HepG2 (cell line): Measurements from ENCODE around the gene NRIP2. TPM values are rescaled to one million over a fixed set of nuclear protein-coding genes. Genes with fewer than 3 reads are reported as not detected.
A peak's percentile ranks its signal among the peaks of the same experiment; 100 is the strongest.

Experiments used
- CBX5 ChIP-seq: sonication (generic); formaldehyde crosslinking; IDR thresholded peaks from 2 replicates; pipeline ENCODE4 v1.4.0; 2020; ENCODE audit warnings: missing genetic modification reagents, borderline replicate concordance
- FOXJ3 ChIP-seq: sonication (generic); formaldehyde crosslinking; IDR thresholded peaks from 2 replicates; pipeline ENCODE4 v1.4.0; 2020; ENCODE audit warnings: missing genetic modification reagents, mild to moderate bottlenecking, borderline replicate concordance
- FOXK2 ChIP-seq: fragments of 450-650 bp; IDR thresholded peaks from 2 replicates; pipeline ENCODE4 v1.6.1; 2016
- IRF2 ChIP-seq: IDR thresholded peaks from 2 replicates; pipeline ENCODE4 v1.6.1; 2018; ENCODE audit warnings: missing genetic modification reagents, missing compliant biosample characterization
- KDM5A ChIP-seq: fragments of 200-600 bp; sonication (generic); IDR thresholded peaks from 2 replicates; pipeline ENCODE4 v1.7.0; 2018; ENCODE audit warnings: antibody characterized with exemption, mild to moderate bottlenecking, low read length, borderline replicate concordance
- KLF11 ChIP-seq: IDR thresholded peaks from 2 replicates; pipeline ENCODE4 v1.6.1; 2016; ENCODE audit warnings: missing compliant biosample characterization
- KMT2A ChIP-seq: sonication (generic); formaldehyde crosslinking; IDR thresholded peaks from 2 replicates; pipeline ENCODE4 v1.4.0; 2020; ENCODE audit warnings: missing genetic modification reagents
- MYC ChIP-seq: sonication (generic); formaldehyde crosslinking; IDR thresholded peaks from 2 replicates; pipeline ENCODE4 v1.9.0; 2021; ENCODE audit warnings: missing genetic modification reagents, borderline replicate concordance
- NBN ChIP-seq: fragments of 450-650 bp; conservative IDR thresholded peaks from 2 replicates; pipeline ENCODE4 v1.6.1; 2017
- PHF8 ChIP-seq: sonication (generic); formaldehyde crosslinking; IDR thresholded peaks from 2 replicates; pipeline ENCODE4 v1.5.0; 2020; ENCODE audit warnings: missing genetic modification reagents
- SIX4 ChIP-seq: sonication (generic); formaldehyde crosslinking; IDR thresholded peaks from 2 replicates; pipeline ENCODE4 v1.4.0; 2020; ENCODE audit warnings: missing genetic modification reagents
- SRF ChIP-seq: IDR thresholded peaks from 2 replicates; pipeline ENCODE4 v1.6.1; 2011; ENCODE audit warnings: mild to moderate bottlenecking, low read depth, low read length, moderate library complexity
- TCF7L2 ChIP-seq: IDR thresholded peaks from 2 replicates; pipeline ENCODE4 v1.6.1; 2011; ENCODE audit warnings: mild to moderate bottlenecking, low read depth, low read length, moderate library complexity
- TEAD3 ChIP-seq: optimal IDR thresholded peaks from 2 replicates; pipeline ENCODE3; 2016; ENCODE audit warnings: borderline replicate concordance
- TP53 ChIP-seq: sonication (generic); formaldehyde crosslinking; conservative IDR thresholded peaks from 2 replicates; pipeline ENCODE4 v1.4.0; 2020; ENCODE audit warnings: missing genetic modification reagents
- ZBTB8A ChIP-seq: sonication (generic); formaldehyde crosslinking; IDR thresholded peaks from 2 replicates; pipeline ENCODE4 v1.4.0; 2020; ENCODE audit warnings: mild to moderate bottlenecking, low read depth, missing genetic modification reagents, borderline replicate concordance
- ZFX ChIP-seq: sonication (generic); formaldehyde crosslinking; IDR thresholded peaks from 2 replicates; pipeline ENCODE4 v1.4.0; 2020; ENCODE audit warnings: mild to moderate bottlenecking, low read depth, missing genetic modification reagents, moderate library complexity
- ZMAT3 ChIP-seq: sonication (generic); formaldehyde crosslinking; conservative IDR thresholded peaks from 2 replicates; pipeline ENCODE4 v1.7.0; 2021; ENCODE audit warnings: missing genetic modification reagents
- ZNF20 ChIP-seq: sonication (generic); formaldehyde crosslinking; IDR thresholded peaks from 2 replicates; pipeline ENCODE4 v1.4.0; 2020; ENCODE audit warnings: mild to moderate bottlenecking, moderate library complexity, missing genetic modification reagents
- ZNF468 ChIP-seq: sonication (generic); formaldehyde crosslinking; IDR thresholded peaks from 2 replicates; pipeline ENCODE4 v1.8.0; 2022; ENCODE audit warnings: mild to moderate bottlenecking, moderate library complexity, missing genetic modification reagents
- polyA plus RNA-seq, 8 experiments: library from polyadenylated mRNA; depleted of rRNA in 3 of 8; stranded (reverse) in 7 of 8; unstranded in 1 of 8; fragments of >200 nt; fragmentation: Illumina TruSeq in 4 of 8; extraction: Trizol in 4 of 8; gene quantifications; 2 replicates each; pipeline versions ENCODE4 v1.2.1 to v1.2.3, GENCODE V29; 2011 to 2016; ENCODE audit warnings: low read depth in 4 of 8, missing spikeins in 1 of 8, mixed read lengths in 1 of 8; ENCODE audit not compliant: insufficient read depth in 1 of 8
- total RNA-seq, 5 experiments: library from RNA; depleted of rRNA; stranded (reverse); fragments of >200 nt; fragmentation: Illumina TruSeq; extraction: Trizol; gene quantifications; 2 replicates each; pipeline ENCODE4 v1.2.3, GENCODE V29; 2016; ENCODE audit warnings: low read depth in 1 of 5
- TF ChIP-seq, protein P1 (sequence below): sonication (generic); formaldehyde crosslinking; IDR thresholded peaks from 2 replicates; pipeline ENCODE4 v1.5.1; 2020; ENCODE audit warnings: mild to moderate bottlenecking, missing genetic modification reagents, moderate library complexity
- TF ChIP-seq, protein P2 (sequence below): sonication (generic); formaldehyde crosslinking; IDR thresholded peaks from 2 replicates; pipeline ENCODE4 v1.8.1; 2023; ENCODE audit warnings: missing genetic modification reagents, inconsistent platforms, borderline replicate concordance
- TF ChIP-seq, protein P3 (sequence below): sonication (generic); formaldehyde crosslinking; IDR thresholded peaks from 2 replicates; pipeline ENCODE4 v1.4.0; 2020; ENCODE audit warnings: mild to moderate bottlenecking, low read depth, missing genetic modification reagents
- TF ChIP-seq, protein P4 (sequence below): sonication (generic); formaldehyde crosslinking; IDR thresholded peaks from 2 replicates; pipeline ENCODE4 v1.8.0; 2022; ENCODE audit warnings: missing genetic modification reagents, mild to moderate bottlenecking, borderline replicate concordance

The NRIP2 gene
- total and polyA plus RNA-seq, 2 of the 13 experiments (the other 11 are each of a cell fraction or from before 2014, with no cell fraction given): not detected

DNA sequence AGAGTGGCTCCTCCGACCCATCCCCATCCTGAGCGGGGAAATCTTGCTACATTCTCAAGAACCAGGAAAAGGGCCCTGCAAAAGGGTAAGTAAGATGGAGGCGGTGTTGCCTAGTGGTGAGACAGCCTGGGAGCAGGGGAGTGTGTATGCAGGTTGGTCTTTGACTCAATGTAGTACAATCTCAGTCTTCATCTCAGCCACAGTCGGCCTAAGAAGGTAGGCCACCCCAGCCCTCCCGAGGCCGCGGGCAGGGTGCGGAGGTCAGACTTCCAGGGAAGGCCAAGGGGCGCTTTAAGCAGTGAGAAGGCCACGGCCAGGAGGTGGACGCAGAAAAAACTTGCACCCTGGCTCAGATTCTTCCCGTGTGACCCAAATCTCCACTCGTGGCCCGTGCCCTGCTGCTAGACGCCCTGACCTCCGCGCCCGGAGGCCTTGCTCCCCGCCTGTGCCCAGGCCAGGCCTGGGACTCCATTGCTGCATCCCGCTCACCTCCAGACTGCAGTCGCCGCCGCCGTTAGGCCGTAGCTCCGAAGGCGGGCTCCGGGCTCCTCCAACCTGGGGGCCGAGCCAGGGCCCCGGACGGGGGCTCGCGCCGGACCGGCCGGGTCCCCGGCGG, 41.7 kb upstream of the NRIP2 start (continued):
- TF ChIP-seq, protein P1, sequence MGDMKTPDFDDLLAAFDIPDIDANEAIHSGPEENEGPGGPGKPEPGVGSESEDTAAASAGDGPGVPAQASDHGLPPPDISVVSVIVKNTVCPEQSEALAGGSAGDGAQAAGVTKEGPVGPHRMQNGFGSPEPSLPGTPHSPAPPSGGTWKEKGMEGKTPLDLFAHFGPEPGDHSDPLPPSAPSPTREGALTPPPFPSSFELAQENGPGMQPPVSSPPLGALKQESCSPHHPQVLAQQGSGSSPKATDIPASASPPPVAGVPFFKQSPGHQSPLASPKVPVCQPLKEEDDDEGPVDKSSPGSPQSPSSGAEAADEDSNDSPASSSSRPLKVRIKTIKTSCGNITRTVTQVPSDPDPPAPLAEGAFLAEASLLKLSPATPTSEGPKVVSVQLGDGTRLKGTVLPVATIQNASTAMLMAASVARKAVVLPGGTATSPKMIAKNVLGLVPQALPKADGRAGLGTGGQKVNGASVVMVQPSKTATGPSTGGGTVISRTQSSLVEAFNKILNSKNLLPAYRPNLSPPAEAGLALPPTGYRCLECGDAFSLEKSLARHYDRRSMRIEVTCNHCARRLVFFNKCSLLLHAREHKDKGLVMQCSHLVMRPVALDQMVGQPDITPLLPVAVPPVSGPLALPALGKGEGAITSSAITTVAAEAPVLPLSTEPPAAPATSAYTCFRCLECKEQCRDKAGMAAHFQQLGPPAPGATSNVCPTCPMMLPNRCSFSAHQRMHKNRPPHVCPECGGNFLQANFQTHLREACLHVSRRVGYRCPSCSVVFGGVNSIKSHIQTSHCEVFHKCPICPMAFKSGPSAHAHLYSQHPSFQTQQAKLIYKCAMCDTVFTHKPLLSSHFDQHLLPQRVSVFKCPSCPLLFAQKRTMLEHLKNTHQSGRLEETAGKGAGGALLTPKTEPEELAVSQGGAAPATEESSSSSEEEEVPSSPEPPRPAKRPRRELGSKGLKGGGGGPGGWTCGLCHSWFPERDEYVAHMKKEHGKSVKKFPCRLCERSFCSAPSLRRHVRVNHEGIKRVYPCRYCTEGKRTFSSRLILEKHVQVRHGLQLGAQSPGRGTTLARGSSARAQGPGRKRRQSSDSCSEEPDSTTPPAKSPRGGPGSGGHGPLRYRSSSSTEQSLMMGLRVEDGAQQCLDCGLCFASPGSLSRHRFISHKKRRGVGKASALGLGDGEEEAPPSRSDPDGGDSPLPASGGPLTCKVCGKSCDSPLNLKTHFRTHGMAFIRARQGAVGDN: peak; percentile 62
- TF ChIP-seq KMT2A (0 out of 2 replicates have a peak, but pooled peaks have one; percentile 30), TP53 (CRISPR knock-in tag) (no peak), PHF8 (peak; percentile 79; the same call in 1 of the 2 replicates), NBN (no peak), ZBTB8A (no peak), ZNF468 (CRISPR knock-in tag) (no peak), TEAD3 (no peak), IRF2 (CRISPR knock-in tag) (no peak), CBX5 (no peak), KLF11 (CRISPR knock-in tag) (no peak), FOXJ3 (no peak), ZMAT3 (CRISPR knock-in tag) (no peak), ZNF20 (CRISPR knock-in tag) (no peak), SIX4 (CRISPR knock-in tag) (no peak), MYC (CRISPR knock-in tag) (0 out of 2 replicates have a peak, but pooled peaks have one; percentile 7), TCF7L2 (no peak), KDM5A (peak; percentile 59; the same call in 1 of the 2 replicates), FOXK2 (no peak), SRF (no peak), ZFX (peak; percentile 91)
- TF ChIP-seq, protein P2, sequence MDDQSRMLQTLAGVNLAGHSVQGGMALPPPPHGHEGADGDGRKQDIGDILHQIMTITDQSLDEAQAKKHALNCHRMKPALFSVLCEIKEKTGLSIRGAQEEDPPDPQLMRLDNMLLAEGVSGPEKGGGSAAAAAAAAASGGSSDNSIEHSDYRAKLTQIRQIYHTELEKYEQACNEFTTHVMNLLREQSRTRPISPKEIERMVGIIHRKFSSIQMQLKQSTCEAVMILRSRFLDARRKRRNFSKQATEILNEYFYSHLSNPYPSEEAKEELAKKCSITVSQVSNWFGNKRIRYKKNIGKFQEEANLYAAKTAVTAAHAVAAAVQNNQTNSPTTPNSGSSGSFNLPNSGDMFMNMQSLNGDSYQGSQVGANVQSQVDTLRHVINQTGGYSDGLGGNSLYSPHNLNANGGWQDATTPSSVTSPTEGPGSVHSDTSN (CRISPR knock-in tag): no peak
- TF ChIP-seq, protein P3, sequence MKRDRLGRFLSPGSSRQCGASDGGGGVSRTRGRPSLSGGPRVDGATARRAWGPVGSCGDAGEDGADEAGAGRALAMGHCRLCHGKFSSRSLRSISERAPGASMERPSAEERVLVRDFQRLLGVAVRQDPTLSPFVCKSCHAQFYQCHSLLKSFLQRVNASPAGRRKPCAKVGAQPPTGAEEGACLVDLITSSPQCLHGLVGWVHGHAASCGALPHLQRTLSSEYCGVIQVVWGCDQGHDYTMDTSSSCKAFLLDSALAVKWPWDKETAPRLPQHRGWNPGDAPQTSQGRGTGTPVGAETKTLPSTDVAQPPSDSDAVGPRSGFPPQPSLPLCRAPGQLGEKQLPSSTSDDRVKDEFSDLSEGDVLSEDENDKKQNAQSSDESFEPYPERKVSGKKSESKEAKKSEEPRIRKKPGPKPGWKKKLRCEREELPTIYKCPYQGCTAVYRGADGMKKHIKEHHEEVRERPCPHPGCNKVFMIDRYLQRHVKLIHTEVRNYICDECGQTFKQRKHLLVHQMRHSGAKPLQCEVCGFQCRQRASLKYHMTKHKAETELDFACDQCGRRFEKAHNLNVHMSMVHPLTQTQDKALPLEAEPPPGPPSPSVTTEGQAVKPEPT: no peak
- TF ChIP-seq, protein P4, sequence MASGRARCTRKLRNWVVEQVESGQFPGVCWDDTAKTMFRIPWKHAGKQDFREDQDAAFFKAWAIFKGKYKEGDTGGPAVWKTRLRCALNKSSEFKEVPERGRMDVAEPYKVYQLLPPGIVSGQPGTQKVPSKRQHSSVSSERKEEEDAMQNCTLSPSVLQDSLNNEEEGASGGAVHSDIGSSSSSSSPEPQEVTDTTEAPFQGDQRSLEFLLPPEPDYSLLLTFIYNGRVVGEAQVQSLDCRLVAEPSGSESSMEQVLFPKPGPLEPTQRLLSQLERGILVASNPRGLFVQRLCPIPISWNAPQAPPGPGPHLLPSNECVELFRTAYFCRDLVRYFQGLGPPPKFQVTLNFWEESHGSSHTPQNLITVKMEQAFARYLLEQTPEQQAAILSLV (CRISPR knock-in tag): no peak
